HL-60/S4 treated with phorbol 12-myristate 13-acetate at 8.2 ng/mL for 4 days and 3 days (cell line): Measurements from ENCODE around the gene TNFRSF19.

Source experiments
- in situ Hi-C: fragments of 300-500 bp; cut with MboI; formaldehyde crosslinking; loops from 2 replicates; pipeline ENCODE4 v1.15.0; 2022; ENCODE audit warnings: low sequenced_read_pairs

Gene TNFRSF19

GRCh38 chr13:23680845-23681669, 110.8 kb downstream of the TNFRSF19 start:
- in situ Hi-C loops, result no loop called here

GRCh38 chr13:23683084-23683483, 112.9 kb downstream of the TNFRSF19 start:
- in situ Hi-C loops, result no loop called here

- in situ Hi-C loops, result no loop called here
Measured at GRCh38 chr13:23684647-23685046, 114.4 kb downstream of the TNFRSF19 start.

GRCh38 chr13:23685416-23685815, 115.2 kb downstream of the TNFRSF19 start:
- in situ Hi-C loops, result no loop called here

GRCh38 chr13:23686948-23687347, 116.7 kb downstream of the TNFRSF19 start:
- in situ Hi-C loops, result no loop called here

- in situ Hi-C loops, result no loop called here
Measured at GRCh38 chr13:23687614-23688013, 117.4 kb downstream of the TNFRSF19 start.

- in situ Hi-C loops, result no loop called here
Measured at GRCh38 chr13:23688336-23688735, 118.1 kb downstream of the TNFRSF19 start.

- in situ Hi-C loops, result no loop called here
Measured at GRCh38 chr13:23690668-23691067, 120.5 kb downstream of the TNFRSF19 start.

- in situ Hi-C loops, result no loop called here
Measured at GRCh38 chr13:23692816-23693215, 122.6 kb downstream of the TNFRSF19 start.

- in situ Hi-C loops, result no loop called here
Measured at GRCh38 chr13:23695196-23695595, 125.0 kb downstream of the TNFRSF19 start.

GRCh38 chr13:23695711-23696464, 125.7 kb downstream of the TNFRSF19 start:
- in situ Hi-C loops, result no loop called here

- in situ Hi-C loops, result no loop called here
Measured at GRCh38 chr13:23696610-23697009, 126.4 kb downstream of the TNFRSF19 start.

GRCh38 chr13:23697772-23698313, 127.6 kb downstream of the TNFRSF19 start:
- in situ Hi-C loops, result no loop called here

GRCh38 chr13:23699271-23699670, 129.1 kb downstream of the TNFRSF19 start:
- in situ Hi-C loops, result no loop called here

- in situ Hi-C loops, result no loop called here
Measured at GRCh38 chr13:23701186-23701585, 131.0 kb downstream of the TNFRSF19 start.

GRCh38 chr13:23701636-23702035, 131.4 kb downstream of the TNFRSF19 start:
- in situ Hi-C loops, result no loop called here

- in situ Hi-C loops, result no loop called here
Measured at GRCh38 chr13:23703246-23703860, 133.1 kb downstream of the TNFRSF19 start.

- in situ Hi-C loops, result no loop called here
Measured at GRCh38 chr13:23705583-23705982, 135.4 kb downstream of the TNFRSF19 start.

- in situ Hi-C loops, result no loop called here
Measured at GRCh38 chr13:23707674-23708073, 137.5 kb downstream of the TNFRSF19 start.

- in situ Hi-C loops, result no loop called here
Measured at GRCh38 chr13:23709536-23709935, 139.3 kb downstream of the TNFRSF19 start.

- in situ Hi-C loops, result no loop called here
Measured at GRCh38 chr13:23710366-23710765, 140.2 kb downstream of the TNFRSF19 start.
